SK-N-SH (cell line): ENCODE data around the gene MRPL9. TPM values are rescaled to one million over a fixed set of nuclear protein-coding genes. Genes with fewer than 3 reads are reported as not detected.

ENCODE experiments used
- CHD2 ChIP-seq: fragments of 150-350 bp; IDR thresholded peaks from 2 replicates; pipeline ENCODE4 v1.6.1; 2018; ENCODE audit warnings: low read length; ENCODE audit not compliant: partially characterized antibody
- EP300 ChIP-seq, 2 experiments: IDR thresholded peaks; 2 replicates each; pipeline versions ENCODE4 v1.4.0 to v1.6.1; 2012; ENCODE audit warnings: borderline replicate concordance in 1 of 2, low read depth in 1 of 2, low read length in 1 of 2
- GABPA ChIP-seq: IDR thresholded peaks from 2 replicates; pipeline ENCODE4 v1.4.0; 2012; ENCODE audit warnings: low read depth, mild to moderate bottlenecking
- GATA2 ChIP-seq: sonication (generic); formaldehyde crosslinking; IDR thresholded peaks from 2 replicates; pipeline ENCODE4 v1.5.0; 2020; ENCODE audit warnings: mild to moderate bottlenecking, missing genetic modification reagents
- JUND ChIP-seq: IDR thresholded peaks from 2 replicates; pipeline ENCODE4 v1.4.0; 2012
- MEF2A ChIP-seq: IDR thresholded peaks from 2 replicates; pipeline ENCODE4 v1.4.0; 2012; ENCODE audit warnings: low read depth, borderline replicate concordance
- MXI1 ChIP-seq: IDR thresholded peaks from 2 replicates; pipeline ENCODE4 v1.6.1; 2012; ENCODE audit warnings: mild to moderate bottlenecking, low read depth, low read length, improper control_type of control experiment
- NFIC ChIP-seq: IDR thresholded peaks from 2 replicates; pipeline ENCODE4 v1.4.0; 2012; ENCODE audit warnings: borderline replicate concordance
- NRF1 ChIP-seq: IDR thresholded peaks from 2 replicates; pipeline ENCODE4 v1.6.1; 2012; ENCODE audit warnings: low read depth, mild to moderate bottlenecking, low read length
- RAD21 ChIP-seq: IDR thresholded peaks from 2 replicates; pipeline ENCODE4 v1.6.1; 2012; ENCODE audit warnings: mild to moderate bottlenecking, low read length
- RCOR1 ChIP-seq: fragments of 150-350 bp; IDR thresholded peaks from 2 replicates; pipeline ENCODE4 v1.6.1; 2017; ENCODE audit warnings: antibody characterized with exemption, low read length
- RFX5 ChIP-seq: IDR thresholded peaks from 2 replicates; pipeline ENCODE4 v1.6.1; 2012; ENCODE audit warnings: mild to moderate bottlenecking, improper control_type of control experiment, low read length
- RXRA ChIP-seq: IDR thresholded peaks from 2 replicates; pipeline ENCODE4 v1.4.0; 2012; ENCODE audit warnings: low read depth, mild to moderate bottlenecking, borderline replicate concordance
- SIN3A ChIP-seq: IDR thresholded peaks from 2 replicates; pipeline ENCODE4 v1.6.1; 2012; ENCODE audit warnings: low read depth, mild to moderate bottlenecking, low read length, moderate library complexity, borderline replicate concordance
- TEAD4 ChIP-seq: IDR thresholded peaks from 2 replicates; pipeline ENCODE4 v1.4.0; 2012; ENCODE audit warnings: mild to moderate bottlenecking, borderline replicate concordance; ENCODE audit not compliant: insufficient read depth
- polyA plus RNA-seq, 3 experiments: library from polyadenylated mRNA; depleted of rRNA; stranded (reverse); fragments of >200 nt; gene quantifications; 2 replicates each; pipeline ENCODE4 v1.2.3, GENCODE V29; 2012
- TF ChIP-seq, protein P1 (sequence below): IDR thresholded peaks from 2 replicates; pipeline ENCODE4 v1.6.1; 2012; ENCODE audit warnings: mild to moderate bottlenecking, low read depth, low read length, moderate library complexity
- TF ChIP-seq, protein P2 (sequence below): IDR thresholded peaks from 2 replicates; pipeline ENCODE4 v1.4.0; 2012; ENCODE audit warnings: low read depth, borderline replicate concordance
- TF ChIP-seq, protein P3 (sequence below): fragments of 150-350 bp; IDR thresholded peaks from 2 replicates; pipeline ENCODE4 v1.6.1; 2017; ENCODE audit warnings: antibody characterized with exemption, low read length, low read depth, borderline replicate concordance
- TF ChIP-seq, protein P4 (sequence below): IDR thresholded peaks from 2 replicates; pipeline ENCODE4 v1.4.0; 2012; ENCODE audit warnings: low read depth
- TF ChIP-seq, protein P5 (sequence below): IDR thresholded peaks from 2 replicates; pipeline ENCODE4; 2012

Gene MRPL9
- polyA plus RNA-seq, 1 of the 3 experiments (the other 2 are of a cell fraction), result 76.2 TPM

DNA sequence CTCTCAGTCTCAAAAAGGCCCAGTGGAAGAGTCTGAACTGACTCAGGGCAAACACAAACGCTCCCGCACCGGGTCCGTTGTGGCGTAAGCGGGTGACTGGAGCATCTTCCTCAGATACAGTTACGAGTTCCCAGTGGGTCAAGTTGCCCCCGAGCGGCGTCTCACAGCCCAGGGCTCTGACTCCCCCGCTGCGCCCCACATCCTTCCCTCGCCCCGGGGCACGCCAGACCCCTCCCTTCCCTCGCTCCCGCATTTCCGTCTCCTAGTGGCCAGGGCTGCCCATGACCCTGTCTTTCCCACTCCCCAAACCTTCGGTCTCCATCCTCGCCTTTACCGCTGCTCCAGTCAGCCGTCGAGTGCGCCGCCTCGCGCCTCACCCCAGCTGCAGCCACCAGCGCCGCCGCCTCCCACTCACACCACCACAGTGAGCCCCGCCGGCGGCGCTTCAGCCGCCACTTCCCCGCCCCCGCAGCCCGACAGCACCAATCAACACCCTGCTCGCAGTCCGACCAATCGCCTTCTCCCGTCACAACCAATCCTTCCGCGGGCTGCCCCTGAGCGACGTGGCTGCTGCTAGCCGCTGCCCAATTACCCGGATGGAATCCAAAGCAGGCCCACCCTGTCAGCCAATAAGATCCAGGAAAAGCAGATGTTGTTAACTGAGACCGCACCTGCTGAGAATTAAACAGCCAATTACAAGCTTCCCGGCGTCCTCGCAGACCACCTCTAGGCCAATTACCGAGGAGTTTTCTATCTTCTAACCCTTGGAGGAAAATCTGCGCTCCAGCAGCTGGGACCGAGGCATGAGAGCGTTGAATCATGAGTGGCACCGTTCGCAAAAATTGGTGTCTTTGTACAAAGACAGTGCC is 27.0 kb upstream of the MRPL9 start, which contains the start of gene TDRKH (continued):
- TF ChIP-seq, protein P1, sequence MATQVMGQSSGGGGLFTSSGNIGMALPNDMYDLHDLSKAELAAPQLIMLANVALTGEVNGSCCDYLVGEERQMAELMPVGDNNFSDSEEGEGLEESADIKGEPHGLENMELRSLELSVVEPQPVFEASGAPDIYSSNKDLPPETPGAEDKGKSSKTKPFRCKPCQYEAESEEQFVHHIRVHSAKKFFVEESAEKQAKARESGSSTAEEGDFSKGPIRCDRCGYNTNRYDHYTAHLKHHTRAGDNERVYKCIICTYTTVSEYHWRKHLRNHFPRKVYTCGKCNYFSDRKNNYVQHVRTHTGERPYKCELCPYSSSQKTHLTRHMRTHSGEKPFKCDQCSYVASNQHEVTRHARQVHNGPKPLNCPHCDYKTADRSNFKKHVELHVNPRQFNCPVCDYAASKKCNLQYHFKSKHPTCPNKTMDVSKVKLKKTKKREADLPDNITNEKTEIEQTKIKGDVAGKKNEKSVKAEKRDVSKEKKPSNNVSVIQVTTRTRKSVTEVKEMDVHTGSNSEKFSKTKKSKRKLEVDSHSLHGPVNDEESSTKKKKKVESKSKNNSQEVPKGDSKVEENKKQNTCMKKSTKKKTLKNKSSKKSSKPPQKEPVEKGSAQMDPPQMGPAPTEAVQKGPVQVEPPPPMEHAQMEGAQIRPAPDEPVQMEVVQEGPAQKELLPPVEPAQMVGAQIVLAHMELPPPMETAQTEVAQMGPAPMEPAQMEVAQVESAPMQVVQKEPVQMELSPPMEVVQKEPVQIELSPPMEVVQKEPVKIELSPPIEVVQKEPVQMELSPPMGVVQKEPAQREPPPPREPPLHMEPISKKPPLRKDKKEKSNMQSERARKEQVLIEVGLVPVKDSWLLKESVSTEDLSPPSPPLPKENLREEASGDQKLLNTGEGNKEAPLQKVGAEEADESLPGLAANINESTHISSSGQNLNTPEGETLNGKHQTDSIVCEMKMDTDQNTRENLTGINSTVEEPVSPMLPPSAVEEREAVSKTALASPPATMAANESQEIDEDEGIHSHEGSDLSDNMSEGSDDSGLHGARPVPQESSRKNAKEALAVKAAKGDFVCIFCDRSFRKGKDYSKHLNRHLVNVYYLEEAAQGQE, result no peak
- TF ChIP-seq NRF1 (no peak), RXRA (no peak), MXI1 (peak; percentile 78), RAD21 (peak; percentile 17; the same call in 1 of the 2 replicates), GATA2 (CRISPR knock-in tag) (peak; percentile 49), SIN3A (0 out of 2 replicates have a peak, but pooled peaks have one; percentile 35), NFIC (no peak), JUND (no peak), GABPA (no peak), RCOR1 (peak; percentile 100), CHD2 (peak; percentile 91), TEAD4 (no peak), RFX5 (peak; percentile 86), MEF2A (no peak), EP300 (IDR thresholded peaks at IDR 0.05; ENCODE audit: borderline replicate concordance in 1 of 2, low read depth in 1 of 2, low read length in 1 of 2) (no peak)
- TF ChIP-seq, protein P2, sequence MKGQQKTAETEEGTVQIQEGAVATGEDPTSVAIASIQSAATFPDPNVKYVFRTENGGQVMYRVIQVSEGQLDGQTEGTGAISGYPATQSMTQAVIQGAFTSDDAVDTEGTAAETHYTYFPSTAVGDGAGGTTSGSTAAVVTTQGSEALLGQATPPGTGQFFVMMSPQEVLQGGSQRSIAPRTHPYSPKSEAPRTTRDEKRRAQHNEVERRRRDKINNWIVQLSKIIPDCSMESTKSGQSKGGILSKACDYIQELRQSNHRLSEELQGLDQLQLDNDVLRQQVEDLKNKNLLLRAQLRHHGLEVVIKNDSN, result no peak
- TF ChIP-seq, protein P3, sequence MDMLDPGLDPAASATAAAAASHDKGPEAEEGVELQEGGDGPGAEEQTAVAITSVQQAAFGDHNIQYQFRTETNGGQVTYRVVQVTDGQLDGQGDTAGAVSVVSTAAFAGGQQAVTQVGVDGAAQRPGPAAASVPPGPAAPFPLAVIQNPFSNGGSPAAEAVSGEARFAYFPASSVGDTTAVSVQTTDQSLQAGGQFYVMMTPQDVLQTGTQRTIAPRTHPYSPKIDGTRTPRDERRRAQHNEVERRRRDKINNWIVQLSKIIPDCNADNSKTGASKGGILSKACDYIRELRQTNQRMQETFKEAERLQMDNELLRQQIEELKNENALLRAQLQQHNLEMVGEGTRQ, result no peak
- TF ChIP-seq, protein P4, sequence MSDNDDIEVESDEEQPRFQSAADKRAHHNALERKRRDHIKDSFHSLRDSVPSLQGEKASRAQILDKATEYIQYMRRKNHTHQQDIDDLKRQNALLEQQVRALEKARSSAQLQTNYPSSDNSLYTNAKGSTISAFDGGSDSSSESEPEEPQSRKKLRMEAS, result peak; percentile 93
- TF ChIP-seq, protein P5, sequence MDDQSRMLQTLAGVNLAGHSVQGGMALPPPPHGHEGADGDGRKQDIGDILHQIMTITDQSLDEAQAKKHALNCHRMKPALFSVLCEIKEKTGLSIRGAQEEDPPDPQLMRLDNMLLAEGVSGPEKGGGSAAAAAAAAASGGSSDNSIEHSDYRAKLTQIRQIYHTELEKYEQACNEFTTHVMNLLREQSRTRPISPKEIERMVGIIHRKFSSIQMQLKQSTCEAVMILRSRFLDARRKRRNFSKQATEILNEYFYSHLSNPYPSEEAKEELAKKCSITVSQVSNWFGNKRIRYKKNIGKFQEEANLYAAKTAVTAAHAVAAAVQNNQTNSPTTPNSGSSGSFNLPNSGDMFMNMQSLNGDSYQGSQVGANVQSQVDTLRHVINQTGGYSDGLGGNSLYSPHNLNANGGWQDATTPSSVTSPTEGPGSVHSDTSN, result peak; percentile 100
